Ectodermal cell (in vitro differentiated cells): ENCODE results near the gene JAKMIP2.

Source experiments
- H3K27ac ChIP-seq: 2 replicates; pipeline ENCODE4 v1.7.0; 2013; ENCODE audit warnings: mild to moderate bottlenecking, low read depth, low read length; ENCODE audit not compliant: insufficient read depth, poor library complexity, severe bottlenecking
- H3K27me3 ChIP-seq: 2 replicates; pipeline ENCODE4 v1.7.0; 2013; ENCODE audit warnings: mild to moderate bottlenecking, low read length; ENCODE audit not compliant: insufficient read depth, control insufficient read depth, poor library complexity, severe bottlenecking
- H3K36me3 ChIP-seq: one replicate; pipeline ENCODE4 v1.7.0; 2013; ENCODE audit warnings: low read length; ENCODE audit not compliant: control insufficient read depth, insufficient read depth
- H3K4me1 ChIP-seq: one replicate; pipeline ENCODE4 v1.7.0; 2013; ENCODE audit warnings: low read length; ENCODE audit not compliant: control insufficient read depth, insufficient read depth
- H3K4me3 ChIP-seq: 2 replicates; pipeline ENCODE4 v1.7.0; 2013; ENCODE audit warnings: low read depth, low read length, control low read depth; ENCODE audit not compliant: insufficient read depth
- H3K9me3 ChIP-seq: 2 replicates; pipeline ENCODE4 v1.7.0; 2013; ENCODE audit warnings: mild to moderate bottlenecking, low read length, moderate library complexity; ENCODE audit not compliant: control insufficient read depth
- WGBS, 2 experiments: methylation state at CpG; one replicate each; pipeline ENCODE4 v1.1.7; 2013; ENCODE audit warnings: missing lambda C conversion rate in 2 of 2; 5-methylcytosine and 5-hydroxymethylcytosine counted together

JAKMIP2 gene

DNA sequence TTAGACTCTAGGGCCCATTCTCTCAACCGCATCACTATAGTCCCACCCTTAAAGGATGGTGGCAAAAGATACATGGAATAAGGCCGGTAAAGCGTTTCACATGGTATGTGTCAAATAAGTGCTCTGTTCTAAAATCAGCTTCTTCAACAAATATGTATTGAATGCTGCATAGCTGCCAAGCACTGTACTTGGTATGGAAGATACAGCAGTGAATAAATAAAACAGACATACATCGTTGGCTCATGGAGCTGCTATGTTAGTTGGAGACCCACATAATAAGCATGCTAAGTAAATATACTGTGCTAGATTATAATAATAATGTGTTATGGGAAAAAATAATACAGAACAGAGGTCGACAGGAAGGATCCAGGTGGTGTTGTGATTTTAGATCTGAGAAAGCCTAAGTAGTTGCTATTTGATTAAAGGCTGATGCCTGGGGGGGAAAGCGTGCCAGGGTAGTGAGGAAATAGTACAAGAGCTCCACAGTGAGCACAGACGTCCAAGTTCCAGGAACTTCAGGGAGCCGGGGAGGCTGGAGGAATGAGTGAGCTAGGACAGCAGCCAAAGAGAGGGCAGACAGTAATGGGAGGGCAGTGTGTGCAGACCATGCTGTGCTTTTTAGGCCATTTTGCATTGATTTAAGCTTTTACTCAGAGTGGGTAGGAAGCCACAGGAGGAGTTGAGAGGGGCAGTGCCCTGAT lies 93.7 kb downstream of the JAKMIP2 start:
- Histone ChIP-seq H3K9me3 (no peaks in the 10 kb centered on the region), H3K36me3 (no peaks in the 10 kb centered on the region), H3K27ac (no peak overlapping the region), H3K4me1 (no peaks in the 10 kb centered on the region), H3K4me3 (no peak overlapping the region), H3K27me3 (no peaks in the 10 kb centered on the region)
- 86 to 88% methylated on average over 8 of the region's 8 CpGs for WGBS, 2 experiments

DNA sequence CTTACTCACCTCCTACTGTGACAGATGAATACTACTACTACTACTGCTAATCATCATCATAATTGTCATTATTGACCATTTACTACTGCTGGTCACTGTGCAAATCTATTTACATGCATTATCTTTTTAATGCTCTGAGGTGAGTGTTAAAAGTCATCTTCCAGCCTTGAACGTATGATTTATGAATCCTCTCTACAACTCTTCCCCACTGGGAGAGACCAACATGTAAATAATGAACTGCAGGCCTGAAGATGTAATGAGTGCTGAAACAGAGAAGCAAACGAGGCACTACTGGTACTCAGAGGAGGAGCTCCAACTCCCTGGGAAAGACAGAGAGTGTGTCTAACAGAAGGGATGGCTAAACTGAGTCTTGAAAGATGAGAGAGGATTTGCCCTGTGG lies 95.4 kb downstream of the JAKMIP2 start:
- no peak overlapping the region for H3K27ac ChIP-seq
- no peaks in the 10 kb centered on the region for H3K27me3 ChIP-seq
- no peak overlapping the region for H3K4me3 ChIP-seq
- H3K9me3 ChIP-seq, result no peaks in the 10 kb centered on the region
- H3K36me3 ChIP-seq, result no peaks in the 10 kb centered on the region
- no peaks in the 10 kb centered on the region for H3K4me1 ChIP-seq
- WGBS, 2 experiments, result 74 to 79% methylated on average over 1 to 2 of the region's 2 CpGs

DNA sequence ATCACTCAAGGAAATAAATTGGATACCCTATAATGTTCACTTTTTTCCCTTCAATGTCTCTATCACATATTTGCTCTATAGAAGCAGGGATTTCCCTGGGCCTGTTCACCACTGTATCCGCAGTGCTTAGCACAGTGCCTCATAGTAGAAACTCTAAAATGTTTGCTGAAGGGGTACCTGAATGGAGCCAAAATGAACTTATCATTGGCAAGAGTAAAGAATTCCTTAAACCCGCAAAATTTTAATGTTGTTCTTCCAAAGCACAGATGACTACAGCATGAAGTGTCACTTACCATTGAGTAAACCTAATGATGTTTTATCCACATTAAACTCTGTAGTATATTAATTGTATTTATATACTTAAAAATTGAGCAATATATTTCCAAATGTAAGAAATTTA lies 96.1 kb downstream of the JAKMIP2 start:
- H3K27me3 ChIP-seq, result no peaks in the 10 kb centered on the region

DNA sequence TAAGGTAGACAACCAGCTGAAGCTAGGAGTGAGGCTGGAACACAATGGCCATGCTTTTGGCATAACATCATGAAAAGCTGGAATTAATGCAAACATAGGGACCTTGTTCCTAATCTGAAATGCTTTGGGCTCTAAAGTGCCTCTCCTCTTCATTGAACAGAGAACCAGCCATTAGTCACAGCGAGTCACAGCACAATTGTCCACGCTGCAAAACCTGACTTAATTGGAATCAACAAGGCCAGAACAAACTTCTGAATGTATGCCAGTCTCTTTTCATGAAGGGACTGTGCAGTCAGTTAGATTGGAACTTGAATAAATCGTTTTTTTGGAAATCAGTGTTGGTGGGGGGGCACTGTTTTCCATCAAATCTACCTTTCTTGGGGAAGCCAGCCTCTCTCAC lies 96.5 kb downstream of the JAKMIP2 start:
- Histone ChIP-seq H3K36me3 (no peaks in the 10 kb centered on the region), H3K27me3 (no peaks in the 10 kb centered on the region), H3K9me3 (no peaks in the 10 kb centered on the region), H3K27ac (no peak overlapping the region), H3K4me1 (no peaks in the 10 kb centered on the region), H3K4me3 (no peak overlapping the region)
- 92 to 96% methylated on average over 3 of the region's 3 CpGs for WGBS, 2 experiments

More for the DNA sequence above, 96.1 kb downstream of the JAKMIP2 start:
- Histone ChIP-seq H3K9me3 (no peaks in the 10 kb centered on the region), H3K36me3 (no peaks in the 10 kb centered on the region), H3K4me1 (no peaks in the 10 kb centered on the region), H3K27ac (no peak overlapping the region), H3K4me3 (no peak overlapping the region)
- 90 to 94% methylated on average over 2 of the region's 2 CpGs for WGBS, 2 experiments

DNA sequence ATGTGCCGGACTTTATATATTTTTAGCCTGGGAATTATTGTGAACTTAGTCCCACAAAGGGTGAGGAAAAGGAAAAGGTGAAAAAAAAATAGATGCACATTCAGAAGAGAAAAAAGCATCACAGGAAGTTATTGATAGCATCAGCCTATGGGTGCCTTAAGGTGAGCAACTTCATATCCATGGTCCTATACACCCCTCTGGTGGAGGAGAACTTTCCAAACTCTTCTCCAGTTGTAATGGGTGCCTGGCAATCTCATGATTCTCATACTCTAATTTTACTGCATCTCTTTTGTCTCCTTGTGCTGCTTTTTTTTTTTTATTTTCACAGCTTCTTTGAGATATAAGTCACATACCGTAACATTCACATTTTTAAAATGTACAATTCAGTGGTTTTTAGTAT lies 107.4 kb downstream of the JAKMIP2 start:
- Histone ChIP-seq H3K36me3 (no peaks in the 10 kb centered on the region), H3K27me3 (no peaks in the 10 kb centered on the region), H3K4me3 (no peak overlapping the region), H3K4me1 (peaks cover 4% of the 10 kb centered on the region), H3K27ac (no peak overlapping the region), H3K9me3 (no peaks in the 10 kb centered on the region)
- 97 to 100% methylated on average over 2 of the region's 2 CpGs for WGBS, 2 experiments

DNA sequence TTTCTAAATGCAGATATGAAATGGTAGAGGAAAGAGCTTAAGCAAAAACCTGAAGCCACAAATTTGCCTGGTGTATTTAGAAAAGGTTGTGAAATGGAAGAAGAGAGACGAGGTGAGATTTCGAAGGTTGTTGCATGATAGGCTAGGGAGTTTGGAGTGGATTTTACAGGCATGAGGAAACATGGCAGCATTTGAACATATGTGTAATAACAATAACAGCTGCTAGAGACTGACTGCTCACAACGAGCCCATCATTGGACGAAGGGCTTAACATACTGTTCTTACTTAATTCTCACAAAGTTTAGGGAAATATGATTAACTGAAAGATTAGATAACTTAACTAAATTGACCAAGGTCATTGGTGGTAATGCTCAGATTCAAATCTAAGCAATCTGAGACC lies 108.1 kb downstream of the JAKMIP2 start:
- no peak overlapping the region for H3K4me3 ChIP-seq
- WGBS, 2 experiments, result 95 to 99% methylated on average over 3 to 4 of the region's 4 CpGs

DNA sequence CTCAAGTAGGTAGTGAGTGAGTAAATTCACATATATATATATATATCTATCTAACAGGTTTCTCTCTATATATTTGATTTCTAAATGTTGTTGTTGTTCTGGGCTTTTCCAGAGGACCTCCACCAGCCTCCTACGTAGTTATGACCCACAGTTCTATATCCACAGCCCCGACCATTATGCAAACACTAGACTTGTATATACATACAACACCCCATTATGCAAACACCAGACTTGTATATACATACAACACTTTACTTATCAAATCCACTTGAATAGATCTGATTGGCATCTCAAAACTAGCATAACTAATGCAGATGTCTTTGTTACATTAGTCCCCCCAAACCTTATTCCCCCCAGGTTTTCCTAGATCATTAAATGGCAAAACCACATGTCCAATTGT lies 108.7 kb downstream of the JAKMIP2 start:
- H3K36me3 ChIP-seq, result no peaks in the 10 kb centered on the region
- 90 to 94% methylated on average over 2 of the region's 2 CpGs for WGBS, 2 experiments

More for the DNA sequence above, 108.1 kb downstream of the JAKMIP2 start:
- Histone ChIP-seq H3K27me3 (no peaks in the 10 kb centered on the region), H3K27ac (no peak overlapping the region), H3K4me1 (peaks cover 4% of the 10 kb centered on the region), H3K9me3 (no peaks in the 10 kb centered on the region), H3K36me3 (no peaks in the 10 kb centered on the region)

DNA sequence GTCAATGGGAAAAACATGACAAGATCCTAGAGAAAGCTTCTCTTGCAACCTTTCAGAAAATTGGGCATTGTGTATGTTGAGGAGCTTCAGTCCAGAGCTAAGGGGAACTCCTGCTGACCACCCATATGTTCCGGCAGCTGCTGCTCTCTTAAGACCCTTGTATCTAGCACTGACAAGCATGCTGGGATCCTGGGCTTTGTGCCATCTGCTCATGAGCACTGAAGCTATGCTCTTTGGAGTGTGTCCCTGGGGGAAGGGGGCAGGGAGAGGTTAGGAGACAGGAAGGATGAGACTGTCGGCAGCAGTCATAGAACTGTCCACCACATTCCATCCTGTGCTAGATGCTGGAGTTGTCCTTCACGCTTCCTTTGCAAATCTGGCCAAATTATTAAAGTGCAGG lies 109.3 kb downstream of the JAKMIP2 start:
- WGBS, 2 experiments, result 85 to 86% methylated on average over 3 of the region's 3 CpGs
- no peaks in the 10 kb centered on the region for H3K9me3 ChIP-seq
- no peak overlapping the region for H3K4me3 ChIP-seq
- no peaks in the 10 kb centered on the region for H3K36me3 ChIP-seq
- H3K27me3 ChIP-seq, result no peaks in the 10 kb centered on the region
- H3K4me1 ChIP-seq, result peaks cover 4% of the 10 kb centered on the region
- H3K27ac ChIP-seq, result no peak overlapping the region

More for the DNA sequence above, 108.7 kb downstream of the JAKMIP2 start:
- H3K4me3 ChIP-seq, result no peak overlapping the region
- H3K4me1 ChIP-seq, result peaks cover 4% of the 10 kb centered on the region
- H3K27ac ChIP-seq, result no peak overlapping the region
- no peaks in the 10 kb centered on the region for H3K27me3 ChIP-seq
- no peaks in the 10 kb centered on the region for H3K9me3 ChIP-seq

DNA sequence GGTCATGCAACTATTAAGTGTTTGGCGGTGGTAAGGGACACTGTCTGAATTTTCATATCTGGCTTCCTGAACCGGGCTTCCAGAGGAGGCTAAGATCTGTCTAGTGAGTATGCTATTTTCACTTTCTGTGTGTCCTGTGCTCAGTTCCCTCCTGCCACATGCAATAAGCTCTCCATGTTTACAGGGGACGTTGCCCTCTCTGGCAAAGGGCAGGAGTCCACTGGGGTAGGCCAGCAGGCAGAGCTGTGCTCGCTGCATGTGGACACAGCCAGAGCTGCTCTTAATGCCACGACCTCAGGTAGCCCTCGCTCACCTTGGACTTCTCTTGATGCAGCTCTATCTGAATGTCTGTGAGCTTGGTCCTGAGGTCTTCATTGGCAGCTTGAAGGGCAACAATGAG lies 111.2 kb downstream of the JAKMIP2 start:
- Histone ChIP-seq H3K27me3 (no peaks in the 10 kb centered on the region), H3K4me3 (no peak overlapping the region), H3K27ac (no peak overlapping the region), H3K9me3 (no peaks in the 10 kb centered on the region), H3K4me1 (peaks cover 4% of the 10 kb centered on the region), H3K36me3 (no peaks in the 10 kb centered on the region)
- WGBS, 2 experiments, result 96% methylated on average over 6 of the region's 6 CpGs

DNA sequence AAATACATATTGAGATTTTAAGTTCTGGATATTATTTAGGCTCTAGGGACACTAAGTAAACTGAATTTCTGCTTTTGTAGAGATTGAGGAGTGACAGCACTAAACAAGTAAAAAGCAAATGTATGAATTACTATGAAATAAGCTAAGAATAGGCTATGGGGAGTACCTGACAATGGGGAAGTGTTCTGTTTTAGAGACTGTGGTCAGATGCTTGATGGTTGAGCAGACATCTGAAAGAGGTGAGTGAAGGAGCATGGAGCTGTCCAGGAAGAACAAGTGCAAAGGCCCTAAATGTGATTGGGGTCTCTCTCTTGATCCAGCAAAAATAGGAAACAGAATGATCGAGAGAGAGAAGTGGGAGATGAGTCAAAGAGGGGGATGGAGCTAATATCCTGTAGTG lies 111.7 kb downstream of the JAKMIP2 start:
- no peaks in the 10 kb centered on the region for H3K36me3 ChIP-seq
- H3K9me3 ChIP-seq, result no peaks in the 10 kb centered on the region
- WGBS, 2 experiments, result 93 to 97% methylated on average over 1 of the region's 1 CpG
- H3K4me3 ChIP-seq, result no peak overlapping the region
- no peaks in the 10 kb centered on the region for H3K27me3 ChIP-seq
- peaks cover 4% of the 10 kb centered on the region for H3K4me1 ChIP-seq
- no peak overlapping the region for H3K27ac ChIP-seq
